HG03558 (cell line): ENCODE data around the gene SLC35E1.
"Not testable (repeated sequence)": the region's sequence is repeated elsewhere in the genome, so short reads cannot be mapped to it uniquely, and the experiment has no call there.

Experiments
- ATAC-seq: cut with Tn5 transposase; IDR thresholded peaks from one replicate; pipeline ENCODE4 v1.9.1; 2021; ENCODE audit warnings: moderate number of reproducible peaks; ENCODE audit not compliant: unreplicated experiment; ENCODE audit errors: extremely low read depth

The SLC35E1 gene

GRCh38 chr19:16508546-16508945, 63.7 kb downstream of the SLC35E1 start:
- no peak for ATAC-seq

GRCh38 chr19:16506961-16507360, 65.3 kb downstream of the SLC35E1 start:
- ATAC-seq, result no peak

GRCh38 chr19:16506161-16506560, 66.1 kb downstream of the SLC35E1 start:
- not testable (repeated sequence) for ATAC-seq

- ATAC-seq, result no peak
Observed at GRCh38 chr19:16504271-16504670, 67.9 kb downstream of the SLC35E1 start.
